MM.1S (cell line): ENCODE data around the gene SLCO4A1.

Source experiments
- EZH2 ChIP-seq: fragments of 300-600 bp; sonication (generic); optimal IDR thresholded peaks from 2 replicates; pipeline ENCODE3; 2017; ENCODE audit warnings: low read depth, mild to moderate bottlenecking, antibody characterized with exemption, low read length, mixed read lengths
- TF ChIP-seq, protein P1 (sequence below): fragments of 300-600 bp; sonication (generic); IDR thresholded peaks from 2 replicates; pipeline ENCODE4 v1.5.1; 2016; ENCODE audit warnings: antibody characterized with exemption, low read length, mixed read lengths

DNA sequence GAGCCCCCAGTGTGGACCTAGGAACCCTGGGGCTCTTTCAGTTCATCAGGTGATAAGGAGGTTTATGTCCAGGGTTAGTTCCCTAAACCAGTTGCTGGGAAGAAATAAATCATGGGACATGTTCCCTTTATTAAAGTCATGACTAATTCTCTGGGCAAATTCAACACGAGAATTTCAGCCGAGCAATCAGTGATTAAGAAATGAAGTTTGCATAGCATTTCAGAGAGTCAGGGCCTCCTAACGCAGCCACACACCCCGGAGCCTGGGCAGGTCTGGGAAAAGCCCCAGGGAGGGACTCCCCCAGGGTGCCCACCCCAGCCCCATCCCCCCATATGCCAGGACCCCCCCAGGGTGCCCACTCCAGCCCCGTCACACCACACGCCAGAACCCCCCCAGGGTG, 20.1 kb downstream of the SLCO4A1 start:
- TF ChIP-seq, protein P1, sequence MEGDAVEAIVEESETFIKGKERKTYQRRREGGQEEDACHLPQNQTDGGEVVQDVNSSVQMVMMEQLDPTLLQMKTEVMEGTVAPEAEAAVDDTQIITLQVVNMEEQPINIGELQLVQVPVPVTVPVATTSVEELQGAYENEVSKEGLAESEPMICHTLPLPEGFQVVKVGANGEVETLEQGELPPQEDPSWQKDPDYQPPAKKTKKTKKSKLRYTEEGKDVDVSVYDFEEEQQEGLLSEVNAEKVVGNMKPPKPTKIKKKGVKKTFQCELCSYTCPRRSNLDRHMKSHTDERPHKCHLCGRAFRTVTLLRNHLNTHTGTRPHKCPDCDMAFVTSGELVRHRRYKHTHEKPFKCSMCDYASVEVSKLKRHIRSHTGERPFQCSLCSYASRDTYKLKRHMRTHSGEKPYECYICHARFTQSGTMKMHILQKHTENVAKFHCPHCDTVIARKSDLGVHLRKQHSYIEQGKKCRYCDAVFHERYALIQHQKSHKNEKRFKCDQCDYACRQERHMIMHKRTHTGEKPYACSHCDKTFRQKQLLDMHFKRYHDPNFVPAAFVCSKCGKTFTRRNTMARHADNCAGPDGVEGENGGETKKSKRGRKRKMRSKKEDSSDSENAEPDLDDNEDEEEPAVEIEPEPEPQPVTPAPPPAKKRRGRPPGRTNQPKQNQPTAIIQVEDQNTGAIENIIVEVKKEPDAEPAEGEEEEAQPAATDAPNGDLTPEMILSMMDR, result no peak
- TF ChIP-seq EZH2, result no peak
